OCI-LY1 (cell line): ENCODE measurements around the gene PAPSS2.

ENCODE experiments used
- H2AFZ ChIP-seq: fragments of 200-600 bp; sonication (generic), shearing (Covaris generic); 2 replicates; pipeline ENCODE4 v1.6.0; 2014; ENCODE audit warnings: antibody characterized with exemption, mild to moderate bottlenecking, low read length
- H3F3A ChIP-seq: fragments of 200-600 bp; sonication (generic), shearing (Covaris generic); 2 replicates; pipeline ENCODE4 v1.6.0; 2014; ENCODE audit warnings: mild to moderate bottlenecking, antibody characterized with exemption, low read length, moderate library complexity; ENCODE audit not compliant: insufficient read depth
- H3K27ac ChIP-seq: fragments of 200-600 bp; sonication (generic); 2 replicates; pipeline ENCODE4 v1.5.1; 2014; ENCODE audit warnings: low read length, mixed run types, mild to moderate bottlenecking, low read depth; ENCODE audit not compliant: poor library complexity, severe bottlenecking
- H3K27me3 ChIP-seq: fragments of 200-600 bp; sonication (generic); 2 replicates; pipeline ENCODE4 v1.6.0; 2014; ENCODE audit warnings: antibody characterized with exemption, mild to moderate bottlenecking, low read length, moderate library complexity; ENCODE audit not compliant: insufficient read depth
- H3K36me3 ChIP-seq: fragments of 200-600 bp; sonication (generic); 2 replicates; pipeline ENCODE4 v1.6.1; 2014; ENCODE audit warnings: mild to moderate bottlenecking, antibody characterized with exemption, low read length, moderate library complexity, mixed read lengths; ENCODE audit not compliant: insufficient read depth
- H3K4me1 ChIP-seq: fragments of 200-600 bp; sonication (generic); 2 replicates; pipeline ENCODE4 v1.5.1; 2014; ENCODE audit warnings: mild to moderate bottlenecking, low read length, moderate library complexity; ENCODE audit not compliant: insufficient read depth, severe bottlenecking
- H3K4me2 ChIP-seq: fragments of 200-600 bp; sonication (generic), shearing (Covaris generic); 2 replicates; pipeline ENCODE4 v1.6.1; 2014; ENCODE audit warnings: low read length
- H3K4me3 ChIP-seq: fragments of 200-600 bp; sonication (generic); 2 replicates; pipeline ENCODE4 v1.5.1; 2014; ENCODE audit warnings: low read length, low read depth, mild to moderate bottlenecking, mixed read lengths; ENCODE audit not compliant: poor library complexity, severe bottlenecking
- H3K79me2 ChIP-seq: fragments of 200-600 bp; shearing (Covaris generic); 2 replicates; pipeline ENCODE4 v1.6.1; 2016; ENCODE audit warnings: mixed run types, low read length, mixed read lengths; ENCODE audit not compliant: insufficient read depth
- H3K9ac ChIP-seq: fragments of 200-600 bp; sonication (generic), shearing (Covaris generic); 2 replicates; pipeline ENCODE4 v1.6.1; 2014; ENCODE audit warnings: mild to moderate bottlenecking, low read length, mixed read lengths
- H3K9me2 ChIP-seq: fragments of 200-600 bp; sonication (generic), shearing (Covaris generic); 2 replicates; pipeline ENCODE4 v1.6.1; 2014; ENCODE audit warnings: low read depth, mild to moderate bottlenecking, low read length, mixed read lengths
- H3K9me3 ChIP-seq: fragments of 200-600 bp; shearing (Covaris generic); 2 replicates; pipeline ENCODE4 v1.6.1; 2014; ENCODE audit warnings: low read length, mixed read lengths
- H4K20me1 ChIP-seq: fragments of 200-600 bp; sonication (generic), shearing (Covaris generic); 2 replicates; pipeline ENCODE4 v1.6.0; 2016; ENCODE audit warnings: mild to moderate bottlenecking, low read length; ENCODE audit not compliant: insufficient read depth
- EZH2 ChIP-seq: fragments of 200-600 bp; sonication (generic), shearing (Covaris generic); IDR thresholded peaks from 2 replicates; pipeline ENCODE4 v1.8.0; 2017; ENCODE audit warnings: borderline replicate concordance, mixed run types, mild to moderate bottlenecking, antibody characterized with exemption, low read length, moderate library complexity, mixed read lengths
- TF ChIP-seq, protein P1 (sequence below): fragments of 200-600 bp; sonication (generic), shearing (Covaris generic); IDR thresholded peaks from 2 replicates; pipeline ENCODE4 v1.5.1; 2017; ENCODE audit warnings: mild to moderate bottlenecking, antibody characterized with exemption, low read length, moderate library complexity, mixed read lengths

Gene PAPSS2

DNA sequence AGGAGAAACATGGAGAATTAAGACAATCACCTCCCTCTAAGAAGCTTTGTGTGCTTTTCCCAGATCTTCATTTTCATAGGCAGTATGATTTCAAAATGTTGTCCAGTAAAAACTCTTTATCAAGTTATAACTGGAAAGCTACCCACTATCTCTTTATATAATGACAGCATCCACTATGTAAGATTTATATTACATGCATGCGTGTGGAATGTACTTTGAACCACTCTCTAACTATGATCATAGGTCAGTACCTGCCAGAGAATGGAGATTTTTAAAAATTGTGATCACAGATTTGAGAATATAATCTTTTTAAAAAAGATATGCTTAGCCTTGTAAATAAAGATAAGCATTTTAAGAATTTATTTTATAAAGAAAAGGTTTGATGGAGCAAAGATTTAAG lies 17.9 kb downstream of the PAPSS2 start:
- TF ChIP-seq, protein P1, sequence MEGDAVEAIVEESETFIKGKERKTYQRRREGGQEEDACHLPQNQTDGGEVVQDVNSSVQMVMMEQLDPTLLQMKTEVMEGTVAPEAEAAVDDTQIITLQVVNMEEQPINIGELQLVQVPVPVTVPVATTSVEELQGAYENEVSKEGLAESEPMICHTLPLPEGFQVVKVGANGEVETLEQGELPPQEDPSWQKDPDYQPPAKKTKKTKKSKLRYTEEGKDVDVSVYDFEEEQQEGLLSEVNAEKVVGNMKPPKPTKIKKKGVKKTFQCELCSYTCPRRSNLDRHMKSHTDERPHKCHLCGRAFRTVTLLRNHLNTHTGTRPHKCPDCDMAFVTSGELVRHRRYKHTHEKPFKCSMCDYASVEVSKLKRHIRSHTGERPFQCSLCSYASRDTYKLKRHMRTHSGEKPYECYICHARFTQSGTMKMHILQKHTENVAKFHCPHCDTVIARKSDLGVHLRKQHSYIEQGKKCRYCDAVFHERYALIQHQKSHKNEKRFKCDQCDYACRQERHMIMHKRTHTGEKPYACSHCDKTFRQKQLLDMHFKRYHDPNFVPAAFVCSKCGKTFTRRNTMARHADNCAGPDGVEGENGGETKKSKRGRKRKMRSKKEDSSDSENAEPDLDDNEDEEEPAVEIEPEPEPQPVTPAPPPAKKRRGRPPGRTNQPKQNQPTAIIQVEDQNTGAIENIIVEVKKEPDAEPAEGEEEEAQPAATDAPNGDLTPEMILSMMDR: no peak
- no peak for TF ChIP-seq EZH2
- no peaks in the 10 kb centered on the region for H4K20me1 ChIP-seq
- no peaks in the 10 kb centered on the region for H3K9me3 ChIP-seq
- no peaks in the 10 kb centered on the region for H3K9me2 ChIP-seq
- H2AFZ ChIP-seq: no peak overlapping the region
- no peaks in the 10 kb centered on the region for H3K4me1 ChIP-seq
- H3K27ac ChIP-seq: no peak overlapping the region
- H3K9ac ChIP-seq: no peak overlapping the region
- H3K27me3 ChIP-seq: no peaks in the 10 kb centered on the region
- H3K79me2 ChIP-seq: no peaks in the 10 kb centered on the region
- no peak overlapping the region for H3K4me2 ChIP-seq
- no peak overlapping the region for H3K4me3 ChIP-seq
- no peaks in the 10 kb centered on the region for H3F3A ChIP-seq
- H3K36me3 ChIP-seq: no peaks in the 10 kb centered on the region

DNA sequence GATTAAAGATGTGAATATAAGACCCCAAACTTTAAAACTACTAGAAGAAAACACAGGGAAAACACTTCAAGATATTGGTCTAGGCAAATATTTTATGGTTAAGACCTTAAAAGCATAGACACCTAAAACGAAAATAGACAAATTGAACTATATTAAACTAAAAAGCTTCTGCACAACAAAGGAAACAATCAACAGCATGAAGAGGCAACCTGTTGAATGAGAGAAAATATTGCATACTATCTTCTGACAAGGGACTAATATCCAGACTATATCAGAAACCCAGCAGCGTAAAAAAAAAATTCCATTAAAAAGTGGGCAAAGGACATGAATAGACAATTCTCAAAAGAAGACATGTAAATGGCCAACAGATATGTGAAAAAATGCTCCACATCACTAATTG lies 18.6 kb downstream of the PAPSS2 start:
- H3K79me2 ChIP-seq: no peaks in the 10 kb centered on the region
- H3K9ac ChIP-seq: no peak overlapping the region
- H3F3A ChIP-seq: no peaks in the 10 kb centered on the region

DNA sequence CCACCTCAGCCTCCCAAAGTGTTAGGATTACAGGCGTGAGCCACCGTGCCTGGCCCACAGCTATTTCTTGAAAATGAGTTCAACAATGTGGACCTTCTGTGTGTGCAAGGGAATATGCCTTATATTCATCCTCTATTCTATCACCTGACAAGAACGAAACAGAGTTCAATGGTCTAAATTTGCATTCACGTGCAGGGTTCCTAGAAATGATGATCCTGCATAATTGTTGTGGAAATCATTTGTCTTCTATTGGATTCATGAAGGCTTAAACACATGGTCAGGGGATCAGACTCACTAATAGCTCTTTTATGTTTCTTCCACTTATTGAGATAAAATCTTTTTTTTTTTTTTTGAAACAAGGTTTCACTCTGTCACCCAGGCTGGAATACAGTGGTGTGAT lies 23.7 kb downstream of the PAPSS2 start:
- no peak overlapping the region for H3K4me2 ChIP-seq
- H3K9me2 ChIP-seq: no peaks in the 10 kb centered on the region
- H2AFZ ChIP-seq: no peak overlapping the region
- H3K9me3 ChIP-seq: no peaks in the 10 kb centered on the region
- H3K9ac ChIP-seq: no peak overlapping the region
- no peak overlapping the region for H3K27ac ChIP-seq
- no peaks in the 10 kb centered on the region for H3F3A ChIP-seq
- TF ChIP-seq, protein P1: no peak
- TF ChIP-seq EZH2: no peak
- no peaks in the 10 kb centered on the region for H3K79me2 ChIP-seq
- no peaks in the 10 kb centered on the region for H3K4me1 ChIP-seq
- H3K27me3 ChIP-seq: no peaks in the 10 kb centered on the region
- no peak overlapping the region for H3K4me3 ChIP-seq
- no peaks in the 10 kb centered on the region for H4K20me1 ChIP-seq
- H3K36me3 ChIP-seq: no peaks in the 10 kb centered on the region

More for the DNA sequence above, 18.6 kb downstream of the PAPSS2 start:
- TF ChIP-seq EZH2: no peak
- TF ChIP-seq, protein P1: no peak
- Histone ChIP-seq H3K4me2 (no peak overlapping the region), H3K9me3 (no peaks in the 10 kb centered on the region), H3K36me3 (no peaks in the 10 kb centered on the region), H4K20me1 (no peaks in the 10 kb centered on the region), H2AFZ (no peak overlapping the region), H3K4me1 (no peaks in the 10 kb centered on the region), H3K27ac (no peak overlapping the region), H3K27me3 (no peaks in the 10 kb centered on the region), H3K4me3 (no peak overlapping the region), H3K9me2 (no peaks in the 10 kb centered on the region)
